HG03196 (cell line): ENCODE data around the gene MMRN2.
"Not testable (repeated sequence)": the region's sequence is repeated elsewhere in the genome, so short reads cannot be mapped to it uniquely, and the experiment has no call there.

Source experiments
- ATAC-seq: cut with Tn5 transposase; IDR thresholded peaks from one replicate; pipeline ENCODE4 v1.9.1; 2021; ENCODE audit not compliant: unreplicated experiment

Gene MMRN2

DNA sequence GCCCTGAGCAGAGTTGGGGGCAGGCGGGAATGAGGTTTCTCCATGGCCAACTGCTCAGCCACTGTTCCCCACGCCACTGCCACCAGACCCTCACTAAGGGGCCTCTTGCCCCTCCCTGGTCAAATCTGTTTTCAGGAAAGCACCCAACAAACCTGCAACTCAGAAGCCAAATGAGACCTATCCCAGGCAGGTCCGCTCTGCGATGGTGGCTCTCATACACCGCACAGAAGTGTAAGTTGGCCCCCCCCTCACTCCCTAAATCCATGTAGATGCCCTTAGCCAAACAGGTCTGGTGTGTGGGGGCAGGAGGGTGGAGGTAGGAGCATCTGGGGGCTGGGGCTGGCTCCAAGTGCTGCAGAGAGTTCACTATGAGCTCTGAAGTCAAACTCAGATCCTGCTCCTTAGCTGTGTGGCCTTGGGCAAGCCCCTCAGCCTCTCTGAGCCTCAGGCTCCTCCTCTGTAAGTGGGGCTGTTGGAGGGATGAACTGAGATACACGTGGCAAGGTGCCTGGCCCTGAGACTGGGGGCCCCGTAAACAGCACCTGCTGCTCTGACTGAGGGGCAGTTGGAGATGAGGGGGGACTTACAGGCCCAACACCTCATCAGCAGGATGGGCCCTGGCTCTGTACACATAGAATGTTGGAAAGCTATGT, 1.1 kb downstream of the MMRN2 start:
- no peak for ATAC-seq

DNA sequence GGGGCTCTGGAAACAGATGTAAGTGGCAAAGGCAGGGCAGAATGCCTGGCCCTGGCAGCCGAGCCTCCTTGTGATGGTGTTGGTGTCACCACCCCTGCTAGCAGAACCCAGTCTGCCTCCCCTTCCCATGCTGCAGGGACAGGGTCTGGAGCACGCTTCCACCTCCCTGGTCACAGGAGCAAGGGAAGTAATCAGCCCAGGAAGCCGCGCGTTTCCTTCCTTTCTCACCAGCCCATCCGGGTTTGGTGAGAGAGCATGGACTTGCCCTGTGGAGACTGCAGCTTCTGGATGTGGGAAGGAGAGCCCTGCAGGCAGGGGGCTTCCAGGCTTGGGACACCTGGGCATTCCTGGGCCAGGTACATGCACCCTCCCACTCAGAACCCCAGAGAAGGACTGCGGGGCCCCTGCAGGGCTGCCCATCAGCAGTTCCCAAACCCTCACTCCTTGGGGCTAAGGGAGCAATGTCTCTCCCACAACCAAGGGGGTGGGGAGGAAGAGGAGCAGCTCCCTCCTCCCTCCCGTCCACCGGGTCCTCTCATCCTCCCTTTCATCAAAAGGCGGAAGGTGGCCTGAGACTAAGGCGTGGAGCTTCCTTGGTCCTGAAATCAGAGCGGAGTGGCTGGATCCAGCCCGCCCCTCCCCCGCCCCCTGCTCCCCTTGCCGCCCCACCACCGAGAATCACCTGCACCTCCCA, 1.8 kb downstream of the MMRN2 start:
- no peak for ATAC-seq

DNA sequence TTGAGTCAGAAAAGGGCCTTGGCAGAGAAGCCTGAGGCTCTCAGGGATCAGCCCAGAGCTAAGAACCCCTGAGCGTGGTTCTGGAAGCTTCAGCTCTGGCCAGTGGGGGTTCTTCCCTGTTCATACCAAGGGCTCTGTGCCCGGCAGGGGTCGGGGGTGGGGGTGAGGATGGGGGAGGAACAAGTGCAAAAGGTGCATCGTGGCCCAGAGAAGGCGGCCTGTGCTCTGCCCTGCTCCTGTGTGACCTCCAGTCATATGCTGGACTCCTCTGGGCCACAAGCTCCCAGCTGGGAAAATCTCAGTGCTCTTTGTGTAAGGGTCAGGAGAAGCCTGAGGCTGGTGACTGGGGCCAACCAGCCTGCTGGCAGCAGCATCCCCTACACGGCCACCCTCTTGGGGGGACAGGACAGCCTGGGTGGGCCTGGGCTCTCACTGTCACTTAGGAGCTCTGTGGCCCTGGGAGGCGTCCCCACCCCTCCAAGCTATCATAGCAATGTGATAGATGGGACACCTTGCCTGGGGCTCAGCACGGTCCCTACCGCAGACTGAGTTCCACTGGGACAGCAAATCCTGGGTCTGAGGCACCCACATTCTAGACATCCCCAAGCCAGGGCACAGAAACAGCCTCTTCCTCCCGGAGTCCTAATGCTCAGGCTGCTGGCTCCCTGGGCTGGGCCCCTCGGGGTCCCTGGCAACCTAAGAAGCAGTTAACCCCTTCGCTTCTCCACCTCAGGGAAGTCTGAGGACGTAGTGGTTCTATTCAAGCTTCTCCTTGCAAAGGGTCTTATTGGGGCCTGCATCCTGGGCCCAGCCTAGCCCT, 2.5 kb downstream of the MMRN2 start:
- no peak for ATAC-seq

DNA sequence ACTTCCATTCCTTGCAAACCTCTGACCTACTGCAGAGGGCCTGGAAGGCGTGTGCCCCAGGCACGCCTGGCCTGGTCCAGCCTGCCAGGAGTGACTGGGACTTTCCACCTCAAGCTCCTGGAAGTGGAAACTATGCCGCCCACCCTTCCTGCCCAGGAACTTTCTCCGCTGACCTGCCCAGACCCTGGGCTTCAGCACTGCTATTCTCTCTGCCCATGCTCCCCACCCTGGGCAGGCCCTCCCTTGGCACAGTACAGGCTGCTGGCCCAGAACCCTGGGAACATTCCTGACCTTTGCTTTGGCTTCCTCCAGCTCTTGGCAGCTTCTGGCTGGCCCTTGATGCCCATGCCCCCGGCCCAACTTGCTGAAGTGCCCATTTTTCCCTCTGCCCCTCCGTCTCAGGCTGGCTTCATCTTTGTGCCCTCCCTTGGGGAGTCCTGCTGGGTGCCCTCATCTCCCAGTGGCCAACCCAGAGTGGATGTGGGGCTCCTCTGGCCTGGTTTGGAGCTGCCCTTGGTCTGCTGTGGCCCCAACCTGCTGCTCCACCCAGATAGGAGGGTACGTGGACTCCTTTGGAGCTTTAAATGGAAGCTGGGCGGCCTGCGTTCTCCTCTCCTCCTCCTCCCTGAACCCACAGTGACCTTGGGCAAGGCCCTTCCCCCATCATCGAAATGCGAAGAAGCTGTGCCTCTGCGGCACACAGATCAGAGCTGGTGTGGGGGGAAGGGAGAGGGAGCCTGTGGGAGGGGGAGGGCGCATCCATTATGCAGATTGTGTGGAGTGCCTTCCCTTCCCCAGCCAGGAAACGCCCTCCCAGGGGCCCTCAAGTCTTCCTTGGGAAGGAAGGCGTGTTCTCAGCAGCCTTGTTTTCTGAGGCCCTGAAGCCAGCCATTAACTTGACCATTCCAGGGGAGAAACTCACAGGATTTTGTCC, 3.4 kb downstream of the MMRN2 start:
- no peak for ATAC-seq

DNA sequence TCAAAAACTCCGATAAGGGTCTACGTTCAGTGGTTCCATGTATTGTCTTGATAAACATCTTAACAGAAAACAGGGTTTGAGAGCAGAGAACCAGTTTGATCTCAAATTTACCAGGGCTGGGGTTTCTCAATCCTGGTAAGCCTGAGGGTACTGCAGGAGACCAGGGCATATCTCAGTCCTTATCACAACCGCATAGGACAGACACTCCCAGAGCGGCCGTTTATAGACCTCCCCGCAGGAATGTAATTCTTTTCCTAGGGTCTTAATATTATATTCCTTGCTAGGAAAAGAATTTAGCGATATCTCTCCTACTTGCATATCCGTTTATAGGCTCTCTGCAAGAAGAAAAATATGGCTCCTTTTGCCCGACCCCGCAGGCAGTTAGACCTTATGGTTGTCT, 4.7 kb downstream of the MMRN2 start:
- not testable (repeated sequence) for ATAC-seq

DNA sequence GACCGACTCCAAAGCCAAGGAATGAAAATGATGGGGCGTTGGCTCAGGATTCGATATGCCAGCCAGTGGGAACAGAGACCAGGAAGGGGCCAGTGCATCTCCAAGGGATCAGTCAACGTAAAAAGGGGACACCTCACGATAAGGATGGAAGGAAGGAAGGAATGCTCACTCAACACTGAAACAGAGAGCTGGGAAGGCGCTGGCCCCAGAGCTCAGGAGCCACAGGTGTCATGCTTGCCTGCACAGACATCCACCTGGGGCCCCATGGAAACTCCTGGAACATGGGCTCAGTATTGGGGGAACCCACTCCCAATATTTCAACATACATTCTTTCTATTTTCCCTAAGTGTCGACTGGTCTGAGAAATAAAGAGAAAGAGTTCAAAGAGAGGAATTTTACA, 5.3 kb downstream of the MMRN2 start:
- ATAC-seq: no peak

DNA sequence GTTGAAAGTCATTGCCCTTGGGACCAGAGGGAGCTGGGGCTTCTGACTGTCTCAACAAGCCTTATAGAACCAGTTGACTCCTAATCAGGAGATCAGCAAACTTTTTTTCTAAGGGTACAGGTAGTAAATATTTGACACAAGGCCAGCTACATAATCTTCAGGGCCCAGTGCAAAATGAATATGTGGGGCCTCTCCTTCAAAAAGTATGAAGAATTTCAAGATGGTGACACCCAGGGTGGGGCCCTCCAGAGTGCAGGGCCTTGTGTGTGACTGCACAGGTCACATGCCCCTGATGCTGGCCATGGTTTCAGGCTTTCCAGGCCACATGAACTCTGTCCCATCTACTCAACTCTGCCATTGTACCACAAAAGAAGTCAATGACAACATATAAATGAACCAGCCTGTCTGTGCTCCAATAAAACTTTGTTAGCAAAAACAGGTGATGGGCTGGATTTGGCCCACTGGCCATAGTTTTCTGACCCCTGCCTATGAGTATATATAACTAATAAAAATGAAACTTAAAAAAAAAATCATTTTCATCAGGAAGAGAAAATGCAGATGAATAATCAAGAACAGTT, 6.1 kb downstream of the MMRN2 start:
- ATAC-seq: no peak

DNA sequence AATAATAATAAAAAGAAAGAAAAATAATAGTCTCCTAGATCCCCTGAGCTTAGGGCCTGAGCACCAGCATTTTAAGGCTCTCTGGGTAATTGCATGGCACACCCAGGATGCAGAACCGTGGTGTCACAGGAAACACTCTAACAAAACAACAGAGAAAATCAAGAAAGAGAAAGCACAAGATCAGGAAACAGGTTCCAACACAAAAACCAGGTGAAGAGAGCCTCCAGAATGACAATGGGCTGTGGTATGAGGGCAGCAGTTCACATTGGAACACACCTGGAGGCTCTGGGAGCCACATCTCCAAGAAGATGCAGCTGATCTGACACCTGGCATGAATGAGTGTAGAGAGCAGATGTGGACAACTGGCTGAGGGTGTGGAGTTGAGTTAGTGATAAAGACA, 7.1 kb downstream of the MMRN2 start:
- no peak for ATAC-seq

DNA sequence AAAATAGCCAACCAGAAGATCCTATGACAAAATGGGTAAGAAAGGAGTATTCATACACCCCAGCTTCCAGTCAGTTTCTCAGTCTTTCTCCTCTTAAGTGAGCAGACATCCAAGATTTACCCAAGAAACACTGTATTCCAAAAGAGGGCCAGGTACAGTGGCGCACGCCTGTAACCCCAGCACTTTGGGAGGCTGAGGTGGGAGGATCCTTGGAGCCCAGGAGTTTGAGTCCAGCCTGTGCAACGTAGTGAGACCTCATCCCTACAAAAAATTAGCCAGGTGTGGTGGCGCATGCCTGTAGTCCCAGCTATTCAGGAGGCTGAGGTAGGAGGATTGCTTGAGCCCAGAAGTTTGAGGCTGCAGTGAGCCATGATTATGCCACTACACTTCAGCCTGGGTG, 9.6 kb downstream of the MMRN2 start:
- ATAC-seq: not testable (repeated sequence)

DNA sequence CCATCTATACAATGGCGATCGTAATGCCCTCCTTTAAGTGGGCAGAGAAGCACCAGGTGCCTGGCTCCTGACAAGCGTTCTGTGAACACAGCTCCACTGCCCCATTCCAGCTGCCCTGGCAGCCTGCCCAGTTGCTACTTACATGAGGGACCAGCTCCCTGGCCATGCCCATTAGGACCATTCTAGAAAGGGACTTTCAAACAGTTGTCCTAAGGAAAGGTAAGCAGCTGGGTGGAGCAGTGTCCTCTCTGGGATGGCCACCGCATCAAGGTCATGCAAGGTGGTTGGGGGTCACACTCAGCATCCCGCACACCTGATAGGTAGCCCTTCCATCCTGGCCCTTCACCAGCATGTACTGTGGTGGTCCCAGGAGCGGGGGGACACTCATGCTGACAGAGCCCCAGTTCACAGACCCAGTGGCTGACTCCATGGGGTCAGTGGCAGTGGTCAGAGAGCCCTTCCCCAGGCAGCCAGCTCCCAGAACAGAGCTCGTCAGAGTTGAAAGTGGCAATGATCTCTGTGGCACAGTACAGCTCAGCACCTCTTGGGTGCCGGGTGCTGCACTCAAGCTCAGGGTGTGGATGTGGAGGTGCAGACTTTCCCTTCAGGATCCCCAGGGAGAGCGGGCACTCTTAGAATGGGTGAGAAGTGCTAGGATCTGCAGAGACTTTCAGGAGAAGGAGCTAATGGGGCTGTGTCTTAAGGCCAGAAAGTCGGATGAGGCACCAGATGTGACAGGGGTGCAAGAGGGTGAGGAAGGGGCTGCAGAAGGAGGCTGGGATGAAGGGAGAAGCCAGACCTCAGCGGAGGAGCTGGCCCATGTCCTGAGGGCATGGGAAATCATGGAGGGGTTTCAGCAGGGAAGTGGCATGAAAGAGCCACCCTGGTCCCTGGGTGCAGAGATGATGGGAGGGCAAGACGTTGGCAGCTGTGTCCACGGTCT, 10.9 kb downstream of the MMRN2 start:
- no peak for ATAC-seq

DNA sequence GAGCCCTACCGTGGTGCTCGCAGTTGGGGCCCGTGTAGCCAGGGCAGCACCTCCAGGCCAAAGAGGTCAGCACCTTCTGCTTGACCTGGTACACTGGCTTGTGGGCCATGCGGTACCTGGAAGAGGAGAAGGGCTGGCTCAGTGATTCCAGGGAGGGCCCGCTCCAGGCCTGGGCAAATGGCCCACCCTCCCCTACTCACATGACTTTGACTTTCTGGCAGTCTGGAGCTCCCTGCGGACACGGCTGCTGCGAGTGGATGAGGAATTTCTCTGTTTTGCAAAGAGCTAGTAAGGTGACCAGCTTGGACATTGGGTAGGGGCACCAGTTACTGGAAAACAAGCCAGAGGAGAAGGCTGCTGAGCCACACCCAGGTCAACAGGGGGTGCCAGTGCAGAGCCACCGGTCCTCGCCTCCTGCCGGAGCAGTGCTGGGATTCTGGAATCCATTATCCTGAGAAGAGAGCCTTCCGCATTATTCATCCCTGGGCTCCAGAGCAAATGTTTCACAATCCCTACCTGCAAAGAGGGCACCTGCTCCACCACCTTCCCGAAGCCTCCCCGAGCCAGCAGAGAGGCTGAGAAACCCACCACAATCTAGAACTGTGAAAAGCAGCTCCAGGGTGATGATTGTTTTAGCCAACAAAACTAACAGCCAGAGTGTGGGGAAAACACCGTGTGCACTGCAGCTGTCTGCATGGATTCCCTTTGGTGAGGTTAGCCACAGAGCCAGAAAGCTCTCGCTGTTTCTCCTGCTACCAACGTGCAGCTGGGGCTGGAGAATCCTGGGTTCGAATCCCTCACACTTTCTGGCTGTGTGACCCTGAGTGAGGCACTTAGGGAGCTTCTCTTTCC, 11.8 kb downstream of the MMRN2 start:
- no peak for ATAC-seq

DNA sequence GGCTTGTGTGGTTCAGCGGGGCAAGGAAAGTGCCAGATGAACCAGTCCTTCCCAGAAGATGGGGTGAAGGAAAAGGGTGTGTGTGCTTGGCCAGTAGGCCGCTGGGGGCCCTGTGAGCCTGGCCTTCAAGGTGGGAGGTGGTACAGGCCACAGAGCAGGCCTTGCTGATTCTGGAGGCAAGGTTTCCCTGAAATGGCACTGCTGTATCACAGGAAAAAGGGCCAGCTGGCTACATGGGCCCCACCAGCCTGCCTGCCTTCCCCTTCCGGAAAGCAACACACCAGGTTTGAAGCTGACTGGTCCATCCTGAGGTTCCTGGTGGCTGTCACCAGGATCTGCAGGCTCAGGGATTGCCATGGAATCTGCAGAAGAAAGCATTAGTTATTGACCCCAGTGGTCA, 12.5 kb downstream of the MMRN2 start:
- ATAC-seq: no peak

DNA sequence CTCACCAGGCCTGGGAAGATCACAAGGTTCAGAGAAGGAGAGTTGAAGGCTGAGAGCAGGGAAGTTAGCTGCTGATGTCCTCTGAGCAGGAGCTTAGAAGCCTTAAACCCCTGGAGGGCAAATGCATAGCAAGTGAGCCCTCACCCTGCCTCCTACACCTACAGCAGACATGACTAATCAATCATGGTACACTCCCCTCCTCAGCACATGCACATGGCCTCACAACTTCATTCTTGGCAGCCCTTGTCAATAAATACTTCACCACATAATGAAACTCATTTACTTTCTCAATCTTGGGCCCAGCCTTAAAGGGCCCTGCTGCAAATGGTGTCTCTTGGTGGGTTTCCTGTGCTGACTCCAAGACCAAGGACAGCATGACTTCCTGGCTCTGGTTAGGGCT, 12.9 kb downstream of the MMRN2 start:
- ATAC-seq: no peak

DNA sequence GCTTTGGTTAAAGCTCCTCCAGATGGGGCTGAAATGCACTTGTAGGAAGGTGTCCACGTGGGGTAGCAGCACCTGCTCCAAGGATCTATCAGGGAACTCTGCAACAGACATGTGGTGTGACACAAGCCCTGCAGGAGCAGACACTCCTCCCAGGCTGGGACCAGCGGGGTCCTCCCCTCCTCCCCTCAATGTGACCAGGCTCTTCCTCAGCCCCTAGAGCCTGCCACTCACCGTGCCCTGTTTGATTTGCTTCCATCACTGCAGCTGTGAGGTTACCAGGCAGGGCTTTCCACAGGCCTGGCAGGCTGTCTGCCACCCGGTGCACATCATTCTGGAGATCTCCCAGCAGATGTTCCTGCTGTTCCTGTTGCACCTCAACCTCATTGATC, 13.4 kb downstream of the MMRN2 start:
- ATAC-seq: no peak

DNA sequence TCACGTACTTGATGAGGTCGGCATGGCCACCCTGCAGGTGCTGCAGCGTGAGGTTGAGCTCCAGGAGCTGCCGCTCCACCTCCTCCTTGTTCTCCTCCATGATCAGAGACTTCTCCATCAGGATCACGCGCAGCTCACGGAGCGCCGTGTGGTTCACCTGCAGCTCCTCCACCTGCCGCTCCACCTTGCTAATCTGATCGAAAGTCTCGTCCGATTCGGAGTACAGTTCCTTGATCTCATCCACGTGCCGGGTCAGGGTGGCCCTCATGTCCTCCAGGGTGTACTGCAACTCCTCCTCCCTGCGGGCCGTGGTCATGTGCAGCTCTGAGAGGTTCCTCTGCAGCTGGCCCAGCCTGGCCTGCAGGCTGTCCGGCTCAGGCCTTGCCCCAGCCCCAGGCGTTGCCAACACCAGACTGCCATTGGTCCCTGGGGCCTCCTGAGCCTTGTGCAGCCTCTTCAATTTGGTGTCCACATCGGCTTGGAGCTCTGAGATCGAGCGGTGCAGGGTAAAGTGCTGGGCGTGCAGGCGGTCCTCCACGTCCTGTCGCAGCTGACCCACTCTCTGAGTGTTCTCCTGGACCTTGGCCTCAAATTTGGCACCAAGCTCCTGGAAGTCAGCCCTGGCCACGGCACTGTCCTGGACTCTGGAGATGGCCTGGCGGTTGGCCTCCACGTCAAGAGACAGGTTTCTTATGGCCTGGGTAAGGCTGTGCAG, 13.9 kb downstream of the MMRN2 start:
- no peak for ATAC-seq

DNA sequence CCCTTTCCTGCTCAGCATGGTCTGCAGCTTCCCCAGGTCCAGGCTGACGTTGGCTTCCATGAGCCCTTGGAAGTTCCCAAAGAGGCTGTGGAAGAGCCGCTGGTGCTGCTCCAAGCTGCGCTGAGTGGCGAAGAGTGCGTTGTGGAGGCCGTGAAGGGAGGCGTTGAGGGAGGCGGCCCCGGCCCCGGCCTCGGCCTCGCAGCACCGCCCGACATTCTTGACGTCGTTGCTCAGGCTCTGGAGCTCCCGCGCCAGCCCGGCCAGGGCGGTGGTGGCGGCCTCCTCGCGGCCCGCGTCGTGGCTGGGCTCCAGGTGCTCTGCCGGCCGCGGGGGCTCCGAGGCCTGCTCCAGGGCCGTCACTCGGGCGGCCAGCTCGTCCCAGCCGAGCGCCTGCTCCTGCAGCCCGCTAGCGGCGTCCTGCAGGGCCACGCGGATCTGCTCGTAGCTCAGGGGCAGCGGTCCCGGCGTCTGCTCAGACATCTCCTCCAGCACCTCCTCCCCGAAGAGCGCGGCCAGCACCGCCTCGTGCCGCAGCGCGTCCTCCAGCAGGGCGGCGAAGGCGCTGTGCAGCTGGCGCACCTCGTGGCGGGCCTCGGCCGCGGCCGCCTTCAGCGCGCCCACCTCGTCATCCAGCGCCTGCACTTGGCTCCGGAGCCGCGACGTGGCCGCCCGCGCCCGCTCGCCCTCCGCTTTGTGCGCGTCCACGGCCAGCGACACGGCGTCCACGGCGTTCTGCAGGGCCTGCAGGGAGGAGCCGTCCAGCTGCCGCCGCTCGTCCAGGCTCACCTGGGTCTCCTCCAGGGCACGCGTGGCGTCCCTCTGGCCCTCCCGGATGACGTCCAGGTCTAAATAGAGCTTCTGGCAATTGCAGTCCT, 14.7 kb downstream of the MMRN2 start:
- no peak for ATAC-seq

DNA sequence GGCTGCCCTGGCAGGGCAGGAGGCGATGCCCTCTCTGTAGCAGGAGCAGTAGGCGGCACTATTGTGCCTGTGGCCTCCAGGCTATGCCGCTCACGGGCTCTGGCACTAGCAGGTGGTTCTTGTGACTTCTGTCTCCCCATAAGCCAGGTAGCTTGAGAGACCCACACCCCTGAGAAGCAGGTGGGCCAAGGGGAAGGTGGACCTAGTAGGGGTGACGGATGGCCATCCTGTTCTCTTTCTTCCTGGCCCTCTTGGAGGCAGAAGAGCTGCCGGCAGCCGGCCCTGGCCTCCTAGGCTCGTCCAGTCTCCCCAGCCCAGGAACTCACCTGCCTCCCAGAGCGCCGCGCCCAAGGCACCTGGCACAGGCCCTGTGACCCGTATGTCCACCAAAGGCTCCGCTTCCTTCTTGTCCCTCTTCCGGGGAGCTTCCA, 15.4 kb downstream of the MMRN2 start:
- ATAC-seq: no peak
